H1 (cell line): ENCODE data around the gene RBFA. TPM values are rescaled to one million over a fixed set of nuclear protein-coding genes. Genes with fewer than 3 reads are reported as not detected.

Experiments
- CTCF ChIA-PET: fragments of 300-600 bp; sonication (Branson Sonifier 250); formaldehyde crosslinking; loops from one replicate; lab custom pipeline; 2021; ENCODE audit not compliant: partially characterized antibody; lab: Charles Lee
- POLR2A ChIA-PET: fragments of 300-600 bp; sonication (Branson Sonifier 250); formaldehyde crosslinking; loops from one replicate; lab custom pipeline; 2021; ENCODE audit warnings: inconsistent platforms; ENCODE audit not compliant: partially characterized antibody; lab: Charles Lee
- DNase-seq, 2 experiments: peaks; one replicate each; pipeline versions ENCODE4 v3.0.0 to v3.0.0-alpha.2; 2010 to 2022; ENCODE audit warnings: low spot score in 2 of 2, low read depth in 1 of 2, mixed read lengths in 1 of 2
- FAIRE-seq: peaks from 2 replicates; lab custom pipeline; 2011; peaks lifted over from hg19 to GRCh38; lab: Jason Lieb, UNC
- H2AFZ ChIP-seq: 2 replicates; pipeline ENCODE4 v1.8.1; 2012; ENCODE audit warnings: low read length, inconsistent platforms
- H2AK5ac ChIP-seq: 2 replicates; pipeline ENCODE4 v1.6.1; 2013; ENCODE audit warnings: low read depth, low read length
- H2BK120ac ChIP-seq: replicated peaks from 2 replicates; pipeline ENCODE3; 2013; ENCODE audit warnings: low read depth, low read length, inconsistent platforms
- H2BK12ac ChIP-seq: 2 replicates; pipeline ENCODE4 v1.6.1; 2013; ENCODE audit warnings: low read depth, low read length
- H2BK15ac ChIP-seq: 2 replicates; pipeline ENCODE4 v1.6.1; 2013; ENCODE audit warnings: low read length
- H2BK20ac ChIP-seq: 2 replicates; pipeline ENCODE4 v1.6.1; 2013; ENCODE audit warnings: low read length
- H2BK5ac ChIP-seq: 2 replicates; pipeline ENCODE4 v1.6.1; 2013; ENCODE audit warnings: low read depth, low read length
- H3K14ac ChIP-seq: 2 replicates; pipeline ENCODE4 v1.6.1; 2013; ENCODE audit warnings: inconsistent platforms; ENCODE audit not compliant: insufficient read length
- H3K18ac ChIP-seq: 2 replicates; pipeline ENCODE4 v1.6.1; 2013; ENCODE audit warnings: low read length; ENCODE audit errors: extremely low read depth
- H3K23ac ChIP-seq: 2 replicates; pipeline ENCODE4 v1.6.1; 2013; ENCODE audit warnings: inconsistent platforms; ENCODE audit not compliant: insufficient read length
- H3K23me2 ChIP-seq: 2 replicates; pipeline ENCODE4 v1.6.1; 2013; ENCODE audit warnings: low read depth, low read length
- H3K27ac ChIP-seq: 2 replicates; pipeline ENCODE4 v1.6.1; 2011; ENCODE audit warnings: low read depth, low read length, inconsistent platforms
- H3K27me3 ChIP-seq, 4 experiments: replicated peaks in 1 of 4; 1 replicate in 1 of 4; 2 replicates in 3 of 4; pipeline versions ENCODE4 v1.6.1 to v1.8.1; 2011 to 2013; ENCODE audit warnings: low read length in 3 of 4, mild to moderate bottlenecking in 3 of 4, inconsistent platforms in 2 of 4, mixed read lengths in 2 of 4, moderate library complexity in 1 of 4; ENCODE audit not compliant: control insufficient read depth in 3 of 4, insufficient read depth in 3 of 4; ENCODE audit errors: extremely low read depth in 1 of 4
- H3K36me3 ChIP-seq, 4 experiments: 2 replicates each; pipeline versions ENCODE4 v1.6.1 to v1.8.1; 2011 to 2013; ENCODE audit warnings: mild to moderate bottlenecking in 4 of 4, low read length in 3 of 4, moderate library complexity in 2 of 4, control low read depth in 1 of 4, inconsistent platforms in 1 of 4; ENCODE audit not compliant: insufficient read depth in 4 of 4, control insufficient read depth in 2 of 4
- H3K4ac ChIP-seq: replicated peaks from 2 replicates; pipeline ENCODE3; 2013; ENCODE audit warnings: low read length, low read depth, mixed read lengths, inconsistent platforms; ENCODE audit not compliant: insufficient read length
- H3K4me1 ChIP-seq, 4 experiments: replicated peaks in 1 of 4; 1 replicate in 1 of 4; 2 replicates in 3 of 4; pipeline versions ENCODE4 v1.6.1 to v1.8.1; 2011 to 2013; ENCODE audit warnings: low read length in 3 of 4, inconsistent platforms in 2 of 4, mixed read lengths in 1 of 4; ENCODE audit not compliant: insufficient read depth in 4 of 4, control insufficient read depth in 3 of 4
- H3K4me2 ChIP-seq, 2 experiments: 2 replicates each; pipeline versions ENCODE4 v1.6.1 to v1.8.1; 2011 to 2013; ENCODE audit warnings: low read depth in 2 of 2, low read length in 2 of 2, control low read depth in 1 of 2, inconsistent platforms in 1 of 2, mild to moderate bottlenecking in 1 of 2; ENCODE audit not compliant: insufficient read depth in 1 of 2
- H3K4me3 ChIP-seq, 4 experiments: fragments of 200-600, 300-600 bp in 1 of 4; sonication (generic), shearing (Covaris generic), sonication (Bioruptor Twin) in 1 of 4; 2 replicates each; pipeline versions ENCODE4 v1.5.1 to v1.8.1; 2011 to 2016; ENCODE audit warnings: low read length in 4 of 4, low read depth in 3 of 4, control low read depth in 2 of 4, inconsistent platforms in 2 of 4, mild to moderate bottlenecking in 2 of 4, mixed read lengths in 1 of 4, moderate library complexity in 1 of 4; ENCODE audit not compliant: insufficient read depth in 2 of 4; ENCODE audit errors: extremely low read depth in 1 of 4
- H3K56ac ChIP-seq: replicated peaks from 2 replicates; pipeline ENCODE3; 2013; ENCODE audit warnings: low read depth, mild to moderate bottlenecking, mixed read lengths, low read length, inconsistent platforms; ENCODE audit not compliant: insufficient read length
- H3K79me1 ChIP-seq: 2 replicates; pipeline ENCODE4 v1.6.1; 2013; ENCODE audit warnings: low read depth, low read length, control low read depth
- H3K79me2 ChIP-seq, 2 experiments: 2 replicates each; pipeline versions ENCODE4 v1.6.1 to v1.8.1; 2012 to 2013; ENCODE audit warnings: low read length in 2 of 2, mild to moderate bottlenecking in 2 of 2, inconsistent platforms in 1 of 2; ENCODE audit not compliant: insufficient read depth in 2 of 2, control insufficient read depth in 1 of 2
- H3K9ac ChIP-seq, 4 experiments: replicated peaks in 1 of 4; 1 replicate in 1 of 4; 2 replicates in 3 of 4; pipeline versions ENCODE4 v1.6.1 to v1.8.1; 2011 to 2013; ENCODE audit warnings: low read depth in 3 of 4, low read length in 3 of 4, control low read depth in 2 of 4, mild to moderate bottlenecking in 2 of 4, moderate library complexity in 2 of 4, inconsistent platforms in 1 of 4; ENCODE audit errors: extremely low read depth in 1 of 4
- H3K9me3 ChIP-seq, 2 experiments: 2 replicates each; pipeline versions ENCODE4 v1.6.1 to v1.8.1; 2012 to 2013; ENCODE audit warnings: mild to moderate bottlenecking in 2 of 2, moderate library complexity in 2 of 2, control low read depth in 1 of 2, inconsistent platforms in 1 of 2, low read depth in 1 of 2, low read length in 1 of 2, mixed read lengths in 1 of 2; ENCODE audit not compliant: insufficient read depth in 2 of 2
- H4K20me1 ChIP-seq, 2 experiments: replicated peaks in 1 of 2; 2 replicates each; pipeline versions ENCODE3 to v1.8.1; 2011 to 2013; ENCODE audit warnings: inconsistent platforms in 2 of 2, low read length in 2 of 2, mild to moderate bottlenecking in 1 of 2; ENCODE audit not compliant: insufficient read depth in 2 of 2, control insufficient read depth in 1 of 2
- H4K5ac ChIP-seq: 2 replicates; pipeline ENCODE4 v1.6.1; 2013; ENCODE audit warnings: low read length, low read depth, mixed read lengths, inconsistent platforms; ENCODE audit not compliant: insufficient read length
- H4K8ac ChIP-seq: 2 replicates; pipeline ENCODE4 v1.8.0; 2013; ENCODE audit warnings: mild to moderate bottlenecking, moderate library complexity, low read length, inconsistent platforms; ENCODE audit not compliant: insufficient read depth; ENCODE audit errors: extremely low read depth
- H4K91ac ChIP-seq: replicated peaks from 2 replicates; pipeline ENCODE3; 2013; ENCODE audit warnings: low read length, mixed read lengths, inconsistent platforms; ENCODE audit not compliant: insufficient read length
- ATF2 ChIP-seq: IDR thresholded peaks from 2 replicates; pipeline ENCODE4 v1.6.1; 2012; ENCODE audit warnings: low read length, inconsistent platforms
- BACH1 ChIP-seq: IDR thresholded peaks from 2 replicates; pipeline ENCODE4 v1.6.1; 2012; ENCODE audit warnings: low read length, improper control_type of control experiment
- CBX5 ChIP-seq: fragments of 300-800, 300-1000 bp; sonication (generic); IDR thresholded peaks from 2 replicates; pipeline ENCODE4 v1.7.1; 2016; ENCODE audit warnings: antibody characterized with exemption, low read length, low read depth
- CBX8 ChIP-seq: fragments of 300-800, 300-1000 bp; sonication (generic); IDR thresholded peaks from 2 replicates; pipeline ENCODE4 v1.7.1; 2016; ENCODE audit warnings: low read depth, low read length, borderline replicate concordance
- JUN ChIP-seq: IDR thresholded peaks from 2 replicates; pipeline ENCODE4 v1.6.1; 2011; ENCODE audit warnings: low read depth, mild to moderate bottlenecking, improper control_type of control experiment, low read length
- KDM1A ChIP-seq: fragments of 200-600, 300-600 bp; sonication (generic); IDR thresholded peaks from 2 replicates; pipeline ENCODE4 v1.7.1; 2016; ENCODE audit warnings: mild to moderate bottlenecking, low read length, borderline replicate concordance
- MAX ChIP-seq: IDR thresholded peaks from 2 replicates; pipeline ENCODE4 v1.6.1; 2012; ENCODE audit warnings: inconsistent platforms
- NRF1 ChIP-seq: IDR thresholded peaks from 2 replicates; pipeline ENCODE4 v1.6.1; 2011; ENCODE audit warnings: mild to moderate bottlenecking, low read depth, low read length, improper control_type of control experiment
- PHF8 ChIP-seq: fragments of 200-600 bp; sonication (generic); conservative IDR thresholded peaks from 2 replicates; pipeline ENCODE4 v1.7.1; 2012; ENCODE audit warnings: low read depth, mild to moderate bottlenecking, inconsistent platforms, low read length, moderate library complexity
- RXRA ChIP-seq: IDR thresholded peaks from 2 replicates; pipeline ENCODE4 v1.6.1; 2011; ENCODE audit warnings: low read depth, mild to moderate bottlenecking, low read length, moderate library complexity; ENCODE audit not compliant: insufficient read depth
- TAF1 ChIP-seq: IDR thresholded peaks from 2 replicates; pipeline ENCODE4 v1.6.1; 2011; ENCODE audit warnings: mild to moderate bottlenecking, low read depth, low read length
- WGBS, 2 experiments: shearing (Covaris generic) in 1 of 2; methylation state at CpG; one replicate each; pipeline versions ENCODE4 v1.1.6 to v1.1.7; 2013 to 2015; ENCODE audit warnings: low lambda C conversion rate in 2 of 2, mixed read lengths in 2 of 2, inconsistent platforms in 1 of 2, low coverage in 1 of 2, missing lambda C conversion rate in 1 of 2; ENCODE audit not compliant: insufficient replicate concordance in 2 of 2, insufficient coverage in 1 of 2, insufficient read length in 1 of 2; ENCODE audit errors: extremely low coverage in 1 of 2, missing lambda C conversion rate in 1 of 2; 5-methylcytosine and 5-hydroxymethylcytosine counted together
- polyA plus RNA-seq, 7 experiments: library from polyadenylated mRNA; depleted of rRNA in 3 of 7; stranded (reverse) in 5 of 7; unstranded in 2 of 7; fragments of >200 nt in 5 of 7; fragments of 200-250 nt in 2 of 7; gene quantifications; 1 replicate in 5 of 7; 2 replicates in 1 of 7; 4 replicates in 1 of 7; pipeline versions ENCODE4 v1.2.1 to v1.2.3, GENCODE V29; 2011 to 2013; ENCODE audit warnings: missing spikeins in 2 of 7, mixed read lengths in 2 of 7
- total RNA-seq: library from RNA; stranded (reverse); fragmentation: NEBNext Ultra II Directional; extraction: Animal tissue kit (Norgen Biotek cat#: 25700); gene quantifications from 2 replicates; pipeline ENCODE4 v1.2.1, GENCODE V29; 2021

RBFA gene
- total and polyA plus RNA-seq, 2 of the 8 experiments (the other 6 are each of a cell fraction or from before 2014, with no cell fraction given), result 19.2 to 29.5 TPM

GRCh38 chr18:80037300-80037699, 3.1 kb downstream of the RBFA start:
- Histone ChIP-seq H3K4me3 (no peak overlapping the region), H3K79me2 (peaks cover 0 to 22% of the 10 kb centered on the region in 2 experiments; a peak in 3 of 4 replicates), H2BK12ac (no peak overlapping the region), H4K91ac (no peak overlapping the region), H2BK15ac (no peak overlapping the region), H3K36me3 (peaks cover 0 to 6% (median 2%) of the 10 kb centered on the region in 4 experiments; a peak in 3 of 8 replicates), H3K23me2 (peaks cover 9% of the 10 kb centered on the region; the same call in 1 of the 2 replicates), H4K20me1 (peaks cover 0 to 13% of the 10 kb centered on the region in 2 experiments), H3K9ac (no peak overlapping the region), H3K4me1 (peaks cover 0 to 10% (median 4%) of the 10 kb centered on the region in 4 experiments; a peak in 5 of 7 replicates), H3K4me2 (no peak overlapping the region), H2AK5ac (no peak overlapping the region), H3K14ac (no peak overlapping the region), H3K56ac (no peak overlapping the region), H3K18ac (no peak overlapping the region), H4K8ac (no peak overlapping the region; the same call in 1 of the 2 replicates), H2BK120ac (no peak overlapping the region), H3K27me3 (no peaks in the 10 kb centered on the region), H3K79me1 (peaks cover 4% of the 10 kb centered on the region), H4K5ac (no peak overlapping the region), H2BK5ac (no peak overlapping the region), H3K4ac (no peak overlapping the region), H3K27ac (no peak overlapping the region), H3K23ac (no peak overlapping the region), H3K9me3 (no peaks in the 10 kb centered on the region), H2AFZ (no peak overlapping the region), H2BK20ac (no peak overlapping the region)
- DNase-seq, result no peak
- FAIRE-seq, result no peak
- WGBS, 2 experiments, result 92% methylated on average over 12 of the region's 12 CpGs; no CpG with 5 or more reads in 1 of the 2 experiments
- ChIA-PET CTCF (interaction anchor here (0.6 kb wide), 1 partner anchor 125 kb away, joined by 3 read pairs; no protein-coding TSS in a partner anchor), POLR2A (interaction anchor here (0.6 to 1.6 kb wide), 2 partner anchors 71 to 170 kb away, joined by 3 to 5 read pairs; no protein-coding TSS in a partner anchor)
- TF ChIP-seq BACH1 (no peak), PHF8 (no peak), NRF1 (no peak), CBX5 (no peak), TAF1 (no peak), KDM1A (no peak), ATF2 (no peak), RXRA (no peak), JUN (no peak), MAX (no peak), CBX8 (no peak)
